HEK293 (cell line): ENCODE measurements around the gene ATP6V1B1.

Experiments used
- CTCF ChIA-PET: fragments of 350-600 bp; formaldehyde crosslinking; extraction: SDS; loops from one replicate; lab custom pipeline; 2021; ENCODE audit warnings: antibody characterized with exemption; lab: Yijun Ruan, JAX
- POLR2A ChIA-PET: fragments of 300-600 bp; formaldehyde crosslinking; extraction: SDS; loops from one replicate; lab custom pipeline; 2020; ENCODE audit warnings: antibody characterized with exemption, inconsistent platforms; lab: Yijun Ruan, JAX
- H3K27ac ChIP-seq: fragments of 200-500 bp; sonication (Bioruptor generic); 2 replicates; pipeline ENCODE4 v1.5.1; 2014; ENCODE audit warnings: low read depth, low read length, control low read depth, inconsistent platforms; ENCODE audit errors: extremely low read depth
- H3K36me3 ChIP-seq, 2 experiments: fragments of 200-500 bp in 1 of 2; sonication (Bioruptor generic) in 1 of 2; 1 replicate in 1 of 2; 2 replicates in 1 of 2; pipeline ENCODE4 v1.5.1; 2014 to 2017; ENCODE audit warnings: inconsistent platforms in 2 of 2, low read length in 2 of 2; ENCODE audit not compliant: control insufficient read depth in 2 of 2, insufficient read depth in 1 of 2
- H3K4me1 ChIP-seq: fragments of 200-500 bp; sonication (Bioruptor generic); 2 replicates; pipeline ENCODE4 v1.5.1; 2014; ENCODE audit warnings: mild to moderate bottlenecking, low read length, inconsistent platforms; ENCODE audit not compliant: control insufficient read depth, insufficient read depth
- H3K4me3 ChIP-seq: 2 replicates; pipeline ENCODE4 v1.5.1; 2011; ENCODE audit warnings: low read depth, mild to moderate bottlenecking, control low read depth, low read length, moderate library complexity
- H3K9me3 ChIP-seq: fragments of 200-500 bp; sonication (Bioruptor generic); 2 replicates; pipeline ENCODE4 v1.5.1; 2014; ENCODE audit warnings: low read depth, low read length, inconsistent platforms; ENCODE audit not compliant: control insufficient read depth, insufficient read depth
- KLF7 ChIP-seq: fragments of 450-650 bp; formaldehyde crosslinking; IDR thresholded peaks from 2 replicates; pipeline ENCODE4 v1.5.1; 2016; ENCODE audit warnings: missing biosample characterization, missing genetic modification characterization, borderline replicate concordance
- PRDM2 ChIP-seq: fragments of 450-650 bp; formaldehyde crosslinking; IDR thresholded peaks from 2 replicates; pipeline ENCODE4 v1.5.1; 2016; ENCODE audit warnings: missing biosample characterization, missing genetic modification characterization, borderline replicate concordance
- YY2 ChIP-seq: fragments of 450-650 bp; formaldehyde crosslinking; IDR thresholded peaks from 2 replicates; pipeline ENCODE4 v1.5.1; 2016; ENCODE audit warnings: missing biosample characterization, missing genetic modification characterization
- ZNF140 ChIP-seq: fragments of 450-650 bp; formaldehyde crosslinking; IDR thresholded peaks from 2 replicates; pipeline ENCODE4 v1.5.1; 2016; ENCODE audit warnings: missing biosample characterization, missing genetic modification characterization
- ZNF169 ChIP-seq: fragments of 450-650 bp; formaldehyde crosslinking; IDR thresholded peaks from 2 replicates; pipeline ENCODE4 v1.5.1; 2016; ENCODE audit warnings: missing biosample characterization, missing genetic modification characterization
- ZNF501 ChIP-seq: fragments of 450-650 bp; formaldehyde crosslinking; IDR thresholded peaks from 2 replicates; pipeline ENCODE4 v1.5.1; 2016; ENCODE audit warnings: missing biosample characterization, missing genetic modification characterization
- ZNF558 ChIP-seq: fragments of 450-650 bp; formaldehyde crosslinking; IDR thresholded peaks from 2 replicates; pipeline ENCODE4 v1.5.1; 2016; ENCODE audit warnings: missing biosample characterization, missing genetic modification characterization
- ZNF610 ChIP-seq: fragments of 450-650 bp; formaldehyde crosslinking; IDR thresholded peaks from 2 replicates; pipeline ENCODE4 v1.5.1; 2016; ENCODE audit warnings: missing biosample characterization, missing genetic modification characterization, borderline replicate concordance
- ZNF623 ChIP-seq: fragments of 450-650 bp; formaldehyde crosslinking; IDR thresholded peaks from 2 replicates; pipeline ENCODE4 v1.5.1; 2016; ENCODE audit warnings: missing biosample characterization, missing genetic modification characterization
- ZNF624 ChIP-seq: fragments of 450-650 bp; formaldehyde crosslinking; IDR thresholded peaks from 2 replicates; pipeline ENCODE4 v1.5.1; 2017; ENCODE audit warnings: missing biosample characterization, missing genetic modification characterization
- ZNF785 ChIP-seq: fragments of 450-650 bp; formaldehyde crosslinking; IDR thresholded peaks from 2 replicates; pipeline ENCODE4 v1.5.1; 2016; ENCODE audit warnings: missing biosample characterization, missing genetic modification characterization
- ZSCAN23 ChIP-seq: fragments of 450-650 bp; formaldehyde crosslinking; IDR thresholded peaks from 2 replicates; pipeline ENCODE4 v1.5.1; 2016; ENCODE audit warnings: missing biosample characterization, missing genetic modification characterization
- TF ChIP-seq, protein P1 (sequence below): fragments of 450-650 bp; formaldehyde crosslinking; IDR thresholded peaks from 2 replicates; pipeline ENCODE4 v1.5.0; 2017; ENCODE audit warnings: missing biosample characterization, missing genetic modification characterization, borderline replicate concordance
- TF ChIP-seq, protein P2 (sequence below): fragments of 450-650 bp; formaldehyde crosslinking; IDR thresholded peaks from 2 replicates; pipeline ENCODE4; 2016; ENCODE audit warnings: missing biosample characterization, missing genetic modification characterization
- TF ChIP-seq, protein P3 (sequence below): fragments of 450-650 bp; formaldehyde crosslinking; IDR thresholded peaks from 2 replicates; pipeline ENCODE4 v1.5.1; 2016; ENCODE audit warnings: missing biosample characterization, missing genetic modification characterization, low read depth

ATP6V1B1 gene

GRCh38 chr2:70977605-70978205, 42.0 kb downstream of the ATP6V1B1 start:
- POLR2A ChIA-PET, result no interaction called here
- TF ChIP-seq YY2 (tag by site-specific recombination) (no peak), PRDM2 (tag by site-specific recombination) (no peak), ZNF501 (no peak)
- TF ChIP-seq, protein P1, sequence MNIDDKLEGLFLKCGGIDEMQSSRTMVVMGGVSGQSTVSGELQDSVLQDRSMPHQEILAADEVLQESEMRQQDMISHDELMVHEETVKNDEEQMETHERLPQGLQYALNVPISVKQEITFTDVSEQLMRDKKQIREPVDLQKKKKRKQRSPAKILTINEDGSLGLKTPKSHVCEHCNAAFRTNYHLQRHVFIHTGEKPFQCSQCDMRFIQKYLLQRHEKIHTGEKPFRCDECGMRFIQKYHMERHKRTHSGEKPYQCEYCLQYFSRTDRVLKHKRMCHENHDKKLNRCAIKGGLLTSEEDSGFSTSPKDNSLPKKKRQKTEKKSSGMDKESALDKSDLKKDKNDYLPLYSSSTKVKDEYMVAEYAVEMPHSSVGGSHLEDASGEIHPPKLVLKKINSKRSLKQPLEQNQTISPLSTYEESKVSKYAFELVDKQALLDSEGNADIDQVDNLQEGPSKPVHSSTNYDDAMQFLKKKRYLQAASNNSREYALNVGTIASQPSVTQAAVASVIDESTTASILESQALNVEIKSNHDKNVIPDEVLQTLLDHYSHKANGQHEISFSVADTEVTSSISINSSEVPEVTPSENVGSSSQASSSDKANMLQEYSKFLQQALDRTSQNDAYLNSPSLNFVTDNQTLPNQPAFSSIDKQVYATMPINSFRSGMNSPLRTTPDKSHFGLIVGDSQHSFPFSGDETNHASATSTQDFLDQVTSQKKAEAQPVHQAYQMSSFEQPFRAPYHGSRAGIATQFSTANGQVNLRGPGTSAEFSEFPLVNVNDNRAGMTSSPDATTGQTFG (tag by site-specific recombination), result no peak
- TF ChIP-seq, protein P2, sequence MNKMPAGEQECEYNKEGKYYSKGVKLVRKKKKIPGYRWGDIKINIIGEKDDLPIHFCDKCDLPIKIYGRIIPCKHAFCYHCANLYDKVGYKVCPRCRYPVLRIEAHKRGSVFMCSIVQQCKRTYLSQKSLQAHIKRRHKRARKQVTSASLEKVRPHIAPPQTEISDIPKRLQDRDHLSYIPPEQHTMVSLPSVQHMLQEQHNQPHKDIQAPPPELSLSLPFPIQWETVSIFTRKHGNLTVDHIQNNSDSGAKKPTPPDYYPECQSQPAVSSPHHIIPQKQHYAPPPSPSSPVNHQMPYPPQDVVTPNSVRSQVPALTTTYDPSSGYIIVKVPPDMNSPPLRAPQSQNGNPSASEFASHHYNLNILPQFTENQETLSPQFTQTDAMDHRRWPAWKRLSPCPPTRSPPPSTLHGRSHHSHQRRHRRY (tag by site-specific recombination), result no peak
- Histone ChIP-seq H3K27ac (no peak overlapping the region), H3K9me3 (no peaks in the 10 kb centered on the region), H3K4me1 (no peaks in the 10 kb centered on the region), H3K4me3 (no peak overlapping the region), H3K36me3 (peaks cover 0 to 9% of the 10 kb centered on the region in 2 experiments; a peak in 2 of 3 replicates)
- CTCF ChIA-PET, result interaction anchor here (0.7 to 1.4 kb wide), 13 partner anchors 14 to 291 kb away, joined by 3 to 6 read pairs (median 3); no protein-coding TSS in a partner anchor

GRCh38 chr2:70978341-70979179, 42.9 kb downstream of the ATP6V1B1 start, which contains the start of gene ANKRD53:
TSS of gene ANKRD53 (plus strand) at chr2:70978630. CDS start at chr2:70978646, 16 bp downstream.
- Histone ChIP-seq H3K4me1 (no peaks in the 10 kb centered on the region), H3K27ac (no peak within 1 kb of the TSS), H3K9me3 (no peaks in the 10 kb centered on the region), H3K36me3 (peaks cover 0 to 16% of the 10 kb centered on the region in 2 experiments; a peak in 2 of 3 replicates), H3K4me3 (no peak within 1 kb of the TSS; the same call in 1 of the 2 replicates)
- POLR2A ChIA-PET, result no interaction called here
- CTCF ChIA-PET, result interaction anchor here (0.6 to 1.4 kb wide), 8 partner anchors 13 to 292 kb away, joined by 3 to 4 read pairs (median 3); no protein-coding TSS in a partner anchor
- TF ChIP-seq ZNF610 (tag by site-specific recombination) (no peak), ZSCAN23 (tag by site-specific recombination) (no peak), YY2 (tag by site-specific recombination) (no peak)

- POLR2A ChIA-PET, result no interaction called here
These were observed 43.4 kb downstream of the ATP6V1B1 start for GRCh38 chr2:70979180-70979488.

More at GRCh38 chr2:70979180-70979488, 43.4 kb downstream of the ATP6V1B1 start:
- CTCF ChIA-PET, result interaction anchor here (0.6 to 1.3 kb wide), 2 partner anchors 22 to 31 kb away, joined by 3 read pairs; no protein-coding TSS in a partner anchor
- H3K36me3 ChIP-seq, result peaks cover 0 to 22% of the 10 kb centered on the region in 2 experiments; a peak in 2 of 3 replicates
- H3K4me3 ChIP-seq, result no peak overlapping the region
- no peak overlapping the region for H3K27ac ChIP-seq
- H3K9me3 ChIP-seq, result no peaks in the 10 kb centered on the region
- TF ChIP-seq KLF7 (tag by site-specific recombination) (no peak), ZNF169 (tag by site-specific recombination) (no peak), ZSCAN23 (tag by site-specific recombination) (no peak), ZNF558 (no peak), ZNF140 (tag by site-specific recombination) (no peak), ZNF623 (no peak), ZNF624 (no peak), ZNF785 (tag by site-specific recombination) (no peak)
- TF ChIP-seq, protein P3, sequence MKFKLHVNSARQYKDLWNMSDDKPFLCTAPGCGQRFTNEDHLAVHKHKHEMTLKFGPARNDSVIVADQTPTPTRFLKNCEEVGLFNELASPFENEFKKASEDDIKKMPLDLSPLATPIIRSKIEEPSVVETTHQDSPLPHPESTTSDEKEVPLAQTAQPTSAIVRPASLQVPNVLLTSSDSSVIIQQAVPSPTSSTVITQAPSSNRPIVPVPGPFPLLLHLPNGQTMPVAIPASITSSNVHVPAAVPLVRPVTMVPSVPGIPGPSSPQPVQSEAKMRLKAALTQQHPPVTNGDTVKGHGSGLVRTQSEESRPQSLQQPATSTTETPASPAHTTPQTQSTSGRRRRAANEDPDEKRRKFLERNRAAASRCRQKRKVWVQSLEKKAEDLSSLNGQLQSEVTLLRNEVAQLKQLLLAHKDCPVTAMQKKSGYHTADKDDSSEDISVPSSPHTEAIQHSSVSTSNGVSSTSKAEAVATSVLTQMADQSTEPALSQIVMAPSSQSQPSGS (tag by site-specific recombination), result no peak
- no peaks in the 10 kb centered on the region for H3K4me1 ChIP-seq
